HepG2 (cell line): ENCODE data around the gene UNC5B.

Source experiments
- CC2D1A ChIP-seq: sonication (generic); formaldehyde crosslinking; IDR thresholded peaks from 2 replicates; pipeline ENCODE4 v1.8.1; 2023; ENCODE audit warnings: mild to moderate bottlenecking, missing genetic modification reagents
- CEBPB ChIP-seq: IDR thresholded peaks from 2 replicates; pipeline ENCODE4 v1.6.1; 2011; ENCODE audit warnings: low read depth, low read length, improper control_type of control experiment, borderline replicate concordance
- EED ChIP-seq: sonication (generic); formaldehyde crosslinking; IDR thresholded peaks from 2 replicates; pipeline ENCODE4 v1.5.0; 2020; ENCODE audit warnings: mild to moderate bottlenecking, missing genetic modification reagents
- ELF1 ChIP-seq: sonication (generic); formaldehyde crosslinking; IDR thresholded peaks from 2 replicates; pipeline ENCODE4 v1.4.0; 2020; ENCODE audit warnings: missing genetic modification reagents
- FOSL1 ChIP-seq: sonication (generic); formaldehyde crosslinking; IDR thresholded peaks from 2 replicates; pipeline ENCODE4 v1.9.0; 2021; ENCODE audit warnings: missing genetic modification reagents, borderline replicate concordance
- IKZF4 ChIP-seq: sonication (generic); formaldehyde crosslinking; IDR thresholded peaks from 2 replicates; pipeline ENCODE4 v1.5.1; 2020; ENCODE audit warnings: borderline replicate concordance, mild to moderate bottlenecking, low read depth, missing genetic modification reagents; ENCODE audit errors: not compliant biosample characterization
- POLR2A ChIP-seq, 2 experiments: IDR thresholded peaks; 2 replicates each; pipeline ENCODE4 v1.6.1; 2011; ENCODE audit warnings: low read depth in 2 of 2, low read length in 2 of 2, mild to moderate bottlenecking in 1 of 2, moderate library complexity in 1 of 2; ENCODE audit not compliant: insufficient read depth in 1 of 2
- ZBTB7B ChIP-seq: sonication (generic); formaldehyde crosslinking; IDR thresholded peaks from 2 replicates; pipeline ENCODE4 v1.4.0; 2020; ENCODE audit warnings: missing genetic modification reagents
- TF ChIP-seq, protein P1 (sequence below): sonication (generic); formaldehyde crosslinking; IDR thresholded peaks from 2 replicates; pipeline ENCODE4 v1.5.0; 2020; ENCODE audit warnings: mild to moderate bottlenecking, missing genetic modification reagents, moderate library complexity
- TF ChIP-seq, protein P2 (sequence below): sonication (generic); formaldehyde crosslinking; IDR thresholded peaks from 2 replicates; pipeline ENCODE4 v1.8.1; 2022; ENCODE audit warnings: low read depth, mild to moderate bottlenecking, missing genetic modification reagents
- TF ChIP-seq, protein P3 (sequence below): IDR thresholded peaks from 2 replicates; pipeline ENCODE4 v1.6.1; 2016; ENCODE audit warnings: control low read depth
- TF ChIP-seq, protein P4 (sequence below): sonication (generic); formaldehyde crosslinking; IDR thresholded peaks from 2 replicates; pipeline ENCODE4 v1.4.0; 2020; ENCODE audit warnings: missing genetic modification reagents
- TF ChIP-seq, protein P5 (sequence below): sonication (generic); formaldehyde crosslinking; IDR thresholded peaks from 2 replicates; pipeline ENCODE4 v1.5.1; 2020; ENCODE audit warnings: mild to moderate bottlenecking, missing genetic modification reagents, moderate library complexity

DNA sequence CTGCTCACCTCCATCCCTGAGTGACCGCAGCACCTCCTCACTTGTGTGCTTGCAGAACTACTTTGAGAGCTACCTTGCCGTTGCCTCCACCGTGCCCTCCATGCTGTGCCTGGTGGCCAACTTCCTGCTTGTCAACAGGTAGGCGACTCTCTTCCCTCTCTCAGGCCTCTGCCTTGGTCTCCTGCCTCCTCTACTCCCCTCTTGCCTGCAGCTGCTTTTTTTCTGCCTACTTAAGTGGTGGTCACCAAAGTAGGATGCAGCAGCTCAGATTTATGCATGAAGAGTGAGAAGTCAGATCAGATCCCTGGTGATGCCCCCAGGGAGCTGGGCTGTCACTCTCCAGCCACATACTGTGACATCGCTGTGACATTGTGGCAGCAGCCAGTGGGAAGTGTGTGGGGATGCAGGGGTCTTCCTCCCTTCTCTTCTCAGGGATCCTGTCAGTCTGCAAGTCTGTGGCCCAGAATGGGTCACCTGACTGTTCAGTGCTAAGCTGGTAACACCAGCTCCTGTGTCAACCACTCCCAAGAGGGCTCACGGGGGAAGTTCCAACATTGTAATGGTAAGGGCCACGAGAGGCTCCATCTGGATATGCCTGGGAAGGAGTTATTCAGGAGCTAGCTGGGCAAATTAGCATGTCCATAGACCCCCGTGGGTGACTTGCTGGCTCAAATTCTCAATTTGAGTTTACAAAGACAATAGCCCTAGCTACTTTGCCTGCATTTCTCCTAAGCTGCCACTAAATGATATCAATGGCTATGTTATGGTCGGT, 132.0 kb downstream of the UNC5B start:
- TF ChIP-seq, protein P1, sequence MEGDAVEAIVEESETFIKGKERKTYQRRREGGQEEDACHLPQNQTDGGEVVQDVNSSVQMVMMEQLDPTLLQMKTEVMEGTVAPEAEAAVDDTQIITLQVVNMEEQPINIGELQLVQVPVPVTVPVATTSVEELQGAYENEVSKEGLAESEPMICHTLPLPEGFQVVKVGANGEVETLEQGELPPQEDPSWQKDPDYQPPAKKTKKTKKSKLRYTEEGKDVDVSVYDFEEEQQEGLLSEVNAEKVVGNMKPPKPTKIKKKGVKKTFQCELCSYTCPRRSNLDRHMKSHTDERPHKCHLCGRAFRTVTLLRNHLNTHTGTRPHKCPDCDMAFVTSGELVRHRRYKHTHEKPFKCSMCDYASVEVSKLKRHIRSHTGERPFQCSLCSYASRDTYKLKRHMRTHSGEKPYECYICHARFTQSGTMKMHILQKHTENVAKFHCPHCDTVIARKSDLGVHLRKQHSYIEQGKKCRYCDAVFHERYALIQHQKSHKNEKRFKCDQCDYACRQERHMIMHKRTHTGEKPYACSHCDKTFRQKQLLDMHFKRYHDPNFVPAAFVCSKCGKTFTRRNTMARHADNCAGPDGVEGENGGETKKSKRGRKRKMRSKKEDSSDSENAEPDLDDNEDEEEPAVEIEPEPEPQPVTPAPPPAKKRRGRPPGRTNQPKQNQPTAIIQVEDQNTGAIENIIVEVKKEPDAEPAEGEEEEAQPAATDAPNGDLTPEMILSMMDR (CRISPR knock-in tag) = no peak
- TF ChIP-seq POLR2A (IDR thresholded peaks at IDR 0.05; ENCODE audit: insufficient read depth in 1 of 2, low read depth in 2 of 2, low read length in 2 of 2) (no peak), ZBTB7B (CRISPR knock-in tag) (no peak), FOSL1 (CRISPR knock-in tag) (no peak), CC2D1A (CRISPR knock-in tag) (no peak), IKZF4 (CRISPR knock-in tag) (no peak), CEBPB (no peak), EED (no peak), ELF1 (CRISPR knock-in tag) (no peak)
- TF ChIP-seq, protein P2, sequence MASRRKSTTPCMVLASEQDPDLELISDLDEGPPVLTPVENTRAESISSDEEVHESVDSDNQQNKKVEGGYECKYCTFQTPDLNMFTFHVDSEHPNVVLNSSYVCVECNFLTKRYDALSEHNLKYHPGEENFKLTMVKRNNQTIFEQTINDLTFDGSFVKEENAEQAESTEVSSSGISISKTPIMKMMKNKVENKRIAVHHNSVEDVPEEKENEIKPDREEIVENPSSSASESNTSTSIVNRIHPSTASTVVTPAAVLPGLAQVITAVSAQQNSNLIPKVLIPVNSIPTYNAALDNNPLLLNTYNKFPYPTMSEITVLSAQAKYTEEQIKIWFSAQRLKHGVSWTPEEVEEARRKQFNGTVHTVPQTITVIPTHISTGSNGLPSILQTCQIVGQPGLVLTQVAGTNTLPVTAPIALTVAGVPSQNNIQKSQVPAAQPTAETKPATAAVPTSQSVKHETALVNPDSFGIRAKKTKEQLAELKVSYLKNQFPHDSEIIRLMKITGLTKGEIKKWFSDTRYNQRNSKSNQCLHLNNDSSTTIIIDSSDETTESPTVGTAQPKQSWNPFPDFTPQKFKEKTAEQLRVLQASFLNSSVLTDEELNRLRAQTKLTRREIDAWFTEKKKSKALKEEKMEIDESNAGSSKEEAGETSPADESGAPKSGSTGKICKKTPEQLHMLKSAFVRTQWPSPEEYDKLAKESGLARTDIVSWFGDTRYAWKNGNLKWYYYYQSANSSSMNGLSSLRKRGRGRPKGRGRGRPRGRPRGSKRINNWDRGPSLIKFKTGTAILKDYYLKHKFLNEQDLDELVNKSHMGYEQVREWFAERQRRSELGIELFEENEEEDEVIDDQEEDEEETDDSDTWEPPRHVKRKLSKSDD (CRISPR knock-in tag) = no peak
- TF ChIP-seq, protein P3, sequence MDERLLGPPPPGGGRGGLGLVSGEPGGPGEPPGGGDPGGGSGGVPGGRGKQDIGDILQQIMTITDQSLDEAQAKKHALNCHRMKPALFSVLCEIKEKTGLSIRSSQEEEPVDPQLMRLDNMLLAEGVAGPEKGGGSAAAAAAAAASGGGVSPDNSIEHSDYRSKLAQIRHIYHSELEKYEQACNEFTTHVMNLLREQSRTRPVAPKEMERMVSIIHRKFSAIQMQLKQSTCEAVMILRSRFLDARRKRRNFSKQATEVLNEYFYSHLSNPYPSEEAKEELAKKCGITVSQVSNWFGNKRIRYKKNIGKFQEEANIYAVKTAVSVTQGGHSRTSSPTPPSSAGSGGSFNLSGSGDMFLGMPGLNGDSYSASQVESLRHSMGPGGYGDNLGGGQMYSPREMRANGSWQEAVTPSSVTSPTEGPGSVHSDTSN (CRISPR knock-in tag) = no peak
- TF ChIP-seq, protein P4, sequence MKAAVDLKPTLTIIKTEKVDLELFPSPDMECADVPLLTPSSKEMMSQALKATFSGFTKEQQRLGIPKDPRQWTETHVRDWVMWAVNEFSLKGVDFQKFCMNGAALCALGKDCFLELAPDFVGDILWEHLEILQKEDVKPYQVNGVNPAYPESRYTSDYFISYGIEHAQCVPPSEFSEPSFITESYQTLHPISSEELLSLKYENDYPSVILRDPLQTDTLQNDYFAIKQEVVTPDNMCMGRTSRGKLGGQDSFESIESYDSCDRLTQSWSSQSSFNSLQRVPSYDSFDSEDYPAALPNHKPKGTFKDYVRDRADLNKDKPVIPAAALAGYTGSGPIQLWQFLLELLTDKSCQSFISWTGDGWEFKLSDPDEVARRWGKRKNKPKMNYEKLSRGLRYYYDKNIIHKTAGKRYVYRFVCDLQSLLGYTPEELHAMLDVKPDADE (CRISPR knock-in tag) = no peak
- TF ChIP-seq, protein P5, sequence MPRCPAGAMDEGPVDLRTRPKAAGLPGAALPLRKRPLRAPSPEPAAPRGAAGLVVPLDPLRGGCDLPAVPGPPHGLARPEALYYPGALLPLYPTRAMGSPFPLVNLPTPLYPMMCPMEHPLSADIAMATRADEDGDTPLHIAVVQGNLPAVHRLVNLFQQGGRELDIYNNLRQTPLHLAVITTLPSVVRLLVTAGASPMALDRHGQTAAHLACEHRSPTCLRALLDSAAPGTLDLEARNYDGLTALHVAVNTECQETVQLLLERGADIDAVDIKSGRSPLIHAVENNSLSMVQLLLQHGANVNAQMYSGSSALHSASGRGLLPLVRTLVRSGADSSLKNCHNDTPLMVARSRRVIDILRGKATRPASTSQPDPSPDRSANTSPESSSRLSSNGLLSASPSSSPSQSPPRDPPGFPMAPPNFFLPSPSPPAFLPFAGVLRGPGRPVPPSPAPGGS = no peak
